Thyroid gland (tissue), 4 donors: ENCODE results near the gene DOCK2.

Experiments used
- CTCF ChIP-seq, 6 experiments: fragments of 200-600 bp in 3 of 6; fragments of 450-650 bp in 3 of 6; sonication (generic) in 3 of 6; IDR thresholded peaks; one replicate each; pipeline ENCODE4 v1.5.1; 2016 to 2019; ENCODE audit warnings: antibody characterized with exemption in 6 of 6, mild to moderate bottlenecking in 2 of 6, inconsistent platforms in 1 of 6, moderate library complexity in 1 of 6
- POLR2A ChIP-seq, 2 donors: fragments of 450-650 bp; IDR thresholded peaks; one replicate each; pipeline ENCODE4 v1.6.1; 2017; ENCODE audit warnings: antibody characterized with exemption in 2 of 2, mild to moderate bottlenecking in 2 of 2, moderate library complexity in 1 of 2

GRCh38 chr5:169697511-169697890, 60.4 kb downstream of the DOCK2 start:
- TF ChIP-seq CTCF (IDR thresholded peaks at IDR 0.05): no peak
- TF ChIP-seq POLR2A (IDR thresholded peaks at IDR 0.05): no peak
